Neural progenitor cell (in vitro differentiated cells): ENCODE measurements around the gene RNF144B. TPM values are rescaled to one million over a fixed set of nuclear protein-coding genes. Genes with fewer than 3 reads are reported as not detected.

Experiments
- DNase-seq: peaks from one replicate; pipeline ENCODE4 v3.0.0-alpha.2; 2016; ENCODE audit warnings: low spot score
- H2AFZ ChIP-seq: fragments of 200-600 bp; sonication (generic); replicated peaks from 2 replicates; pipeline ENCODE4 v1.6.1; 2016; ENCODE audit warnings: antibody characterized with exemption
- H3F3A ChIP-seq: fragments of 200-600 bp; sonication (generic); 2 replicates; pipeline ENCODE4 v1.6.1; 2016; ENCODE audit warnings: antibody characterized with exemption, low read depth
- H3K27ac ChIP-seq: fragments of 200-600 bp; sonication (generic); 2 replicates; pipeline ENCODE4 v1.5.1; 2016; ENCODE audit warnings: mild to moderate bottlenecking
- H3K27me3 ChIP-seq: fragments of 200-600 bp; sonication (generic); 2 replicates; pipeline ENCODE4 v1.6.1; 2016; ENCODE audit warnings: mild to moderate bottlenecking, moderate library complexity
- H3K36me3 ChIP-seq: fragments of 200-600 bp; sonication (generic); 2 replicates; pipeline ENCODE4 v1.5.1; 2016
- H3K4me1 ChIP-seq: fragments of 200-600 bp; sonication (generic); 2 replicates; pipeline ENCODE4 v1.6.1; 2016; ENCODE audit warnings: mixed run types
- H3K4me2 ChIP-seq: fragments of 200-600 bp; sonication (generic); 2 replicates; pipeline ENCODE4 v1.6.1; 2016
- H3K4me3 ChIP-seq: fragments of 200-600 bp; sonication (generic); 2 replicates; pipeline ENCODE4 v1.5.1; 2016
- H3K79me2 ChIP-seq: fragments of 200-600 bp; sonication (generic); 2 replicates; pipeline ENCODE4 v1.6.1; 2016; ENCODE audit warnings: low read depth
- H3K9ac ChIP-seq: fragments of 200-600 bp; sonication (generic); 2 replicates; pipeline ENCODE4 v1.6.1; 2016
- H3K9me3 ChIP-seq: fragments of 200-600 bp; sonication (generic); 2 replicates; pipeline ENCODE4 v1.5.1; 2016; ENCODE audit warnings: low read depth
- H4K20me1 ChIP-seq: fragments of 200-600 bp; sonication (generic); 2 replicates; pipeline ENCODE4 v1.6.1; 2016; ENCODE audit warnings: low read depth
- H3K27ac Mint-ChIP-seq: 3 replicates; pipeline ENCODE4 v1.8.0; 2021; ENCODE audit warnings: mixed read lengths
- H3K27me3 Mint-ChIP-seq: 2 replicates; pipeline ENCODE4 v1.8.0; 2022; ENCODE audit warnings: low read depth, mild to moderate bottlenecking, inconsistent platforms, moderate library complexity, mixed read lengths; ENCODE audit not compliant: insufficient read depth
- H3K36me3 Mint-ChIP-seq: 3 replicates; pipeline ENCODE4 v1.8.0; 2021; ENCODE audit warnings: mixed read lengths
- H3K4me1 Mint-ChIP-seq: 3 replicates; pipeline ENCODE4 v1.8.0; 2021; ENCODE audit warnings: mixed read lengths
- H3K4me3 Mint-ChIP-seq: 3 replicates; pipeline ENCODE4 v1.8.0; 2021; ENCODE audit warnings: mild to moderate bottlenecking, moderate library complexity, mixed read lengths
- H3K9me3 Mint-ChIP-seq: 3 replicates; pipeline ENCODE4 v1.8.0; 2020; ENCODE audit warnings: mixed read lengths
- EZH2 ChIP-seq: fragments of 200-600 bp; sonication (generic); IDR thresholded peaks from 2 replicates; pipeline ENCODE4 v1.6.1; 2017; ENCODE audit warnings: antibody characterized with exemption, mild to moderate bottlenecking, moderate library complexity
- EZH2phosphoT487 ChIP-seq: fragments of 200-600 bp; sonication (generic); IDR thresholded peaks from 2 replicates; pipeline ENCODE4 v1.6.1; 2017; ENCODE audit warnings: antibody characterized with exemption
- total RNA-seq: library from RNA; depleted of rRNA; stranded (reverse); fragments of >200 nt; gene quantifications from 2 replicates; pipeline ENCODE4 v1.2.3, GENCODE V29; 2015; ENCODE audit warnings: low replicate concordance
- TF ChIP-seq, protein P1 (sequence below): fragments of 200-600 bp; sonication (generic); IDR thresholded peaks from 2 replicates; pipeline ENCODE4 v1.5.1; 2017; ENCODE audit warnings: antibody characterized with exemption, mild to moderate bottlenecking

RNF144B gene
- total RNA-seq, 1 donor from 2014 or later, result 0.75 TPM

DNA sequence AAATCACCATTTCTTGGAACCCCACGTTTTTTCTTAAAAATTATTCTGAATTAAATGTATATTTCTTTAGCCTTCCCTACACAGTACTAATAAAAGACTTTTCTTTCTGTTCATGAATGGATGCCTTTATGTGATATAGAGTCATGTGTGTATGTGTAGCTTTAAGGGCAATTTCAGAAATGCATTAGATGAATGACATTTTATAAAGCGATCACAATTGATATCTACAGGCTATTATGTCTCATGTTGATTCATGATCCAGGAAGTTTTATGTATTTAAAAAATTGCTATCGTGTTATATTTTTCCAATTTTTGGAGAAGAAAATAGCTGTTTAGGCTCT is 81.3 kb downstream of the RNF144B start:
- Mint-ChIP-seq H3K4me1 (no peaks in the 10 kb centered on the region), H3K36me3 (no peaks in the 10 kb centered on the region), H3K27ac (no peak overlapping the region), H3K4me3 (no peak overlapping the region), H3K9me3 (no peaks in the 10 kb centered on the region), H3K27me3 (no peaks in the 10 kb centered on the region)
- H3K36me3 ChIP-seq, result no peaks in the 10 kb centered on the region
- H3K4me1 ChIP-seq, result no peaks in the 10 kb centered on the region
- no peaks in the 10 kb centered on the region for H3K79me2 ChIP-seq
- H4K20me1 ChIP-seq, result no peaks in the 10 kb centered on the region
- no peak overlapping the region for H2AFZ ChIP-seq
- H3K27ac ChIP-seq, result no peak overlapping the region
- TF ChIP-seq EZH2, result no peak
- TF ChIP-seq, protein P1, sequence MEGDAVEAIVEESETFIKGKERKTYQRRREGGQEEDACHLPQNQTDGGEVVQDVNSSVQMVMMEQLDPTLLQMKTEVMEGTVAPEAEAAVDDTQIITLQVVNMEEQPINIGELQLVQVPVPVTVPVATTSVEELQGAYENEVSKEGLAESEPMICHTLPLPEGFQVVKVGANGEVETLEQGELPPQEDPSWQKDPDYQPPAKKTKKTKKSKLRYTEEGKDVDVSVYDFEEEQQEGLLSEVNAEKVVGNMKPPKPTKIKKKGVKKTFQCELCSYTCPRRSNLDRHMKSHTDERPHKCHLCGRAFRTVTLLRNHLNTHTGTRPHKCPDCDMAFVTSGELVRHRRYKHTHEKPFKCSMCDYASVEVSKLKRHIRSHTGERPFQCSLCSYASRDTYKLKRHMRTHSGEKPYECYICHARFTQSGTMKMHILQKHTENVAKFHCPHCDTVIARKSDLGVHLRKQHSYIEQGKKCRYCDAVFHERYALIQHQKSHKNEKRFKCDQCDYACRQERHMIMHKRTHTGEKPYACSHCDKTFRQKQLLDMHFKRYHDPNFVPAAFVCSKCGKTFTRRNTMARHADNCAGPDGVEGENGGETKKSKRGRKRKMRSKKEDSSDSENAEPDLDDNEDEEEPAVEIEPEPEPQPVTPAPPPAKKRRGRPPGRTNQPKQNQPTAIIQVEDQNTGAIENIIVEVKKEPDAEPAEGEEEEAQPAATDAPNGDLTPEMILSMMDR, result no peak
- no peak for TF ChIP-seq EZH2phosphoT487
- H3F3A ChIP-seq, result no peaks in the 10 kb centered on the region
- no peak overlapping the region for H3K4me2 ChIP-seq
- no peak overlapping the region for H3K4me3 ChIP-seq
- DNase-seq, result no peak
- no peaks in the 10 kb centered on the region for H3K27me3 ChIP-seq
- H3K9me3 ChIP-seq, result no peaks in the 10 kb centered on the region
- H3K9ac ChIP-seq, result no peak overlapping the region

DNA sequence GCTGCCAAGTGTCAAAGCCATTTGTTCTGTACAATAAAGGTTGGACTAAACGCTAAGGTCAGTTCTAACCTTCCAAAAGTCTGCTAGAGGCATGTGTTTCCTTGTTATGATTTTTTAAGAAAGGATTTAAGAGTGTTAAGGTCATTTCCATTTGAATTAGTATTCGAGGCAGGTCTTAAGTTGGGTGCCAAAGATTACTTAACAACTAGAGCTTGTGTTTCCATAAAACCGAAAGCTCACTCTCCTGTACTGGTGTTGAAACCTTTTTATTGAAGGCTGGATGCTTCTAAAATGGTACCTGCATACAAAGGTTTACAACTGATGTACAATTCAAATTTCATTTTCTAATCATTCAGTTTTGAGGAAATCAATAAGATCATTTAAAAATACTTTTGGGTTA is 82.4 kb downstream of the RNF144B start:
- no peak for DNase-seq
- Mint-ChIP-seq H3K27me3 (no peaks in the 10 kb centered on the region), H3K9me3 (no peaks in the 10 kb centered on the region), H3K27ac (no peak overlapping the region), H3K4me1 (no peaks in the 10 kb centered on the region), H3K4me3 (no peak overlapping the region), H3K36me3 (no peaks in the 10 kb centered on the region)
- Histone ChIP-seq H4K20me1 (no peaks in the 10 kb centered on the region), H3K36me3 (no peaks in the 10 kb centered on the region), H3K4me3 (no peak overlapping the region), H2AFZ (no peak overlapping the region), H3K9ac (no peak overlapping the region), H3K27ac (no peak overlapping the region), H3K9me3 (no peaks in the 10 kb centered on the region), H3K79me2 (no peaks in the 10 kb centered on the region), H3K4me2 (no peak overlapping the region), H3K27me3 (no peaks in the 10 kb centered on the region), H3F3A (no peaks in the 10 kb centered on the region), H3K4me1 (no peaks in the 10 kb centered on the region)
- TF ChIP-seq, protein P1, result no peak
- TF ChIP-seq EZH2 (no peak), EZH2phosphoT487 (no peak)

DNA sequence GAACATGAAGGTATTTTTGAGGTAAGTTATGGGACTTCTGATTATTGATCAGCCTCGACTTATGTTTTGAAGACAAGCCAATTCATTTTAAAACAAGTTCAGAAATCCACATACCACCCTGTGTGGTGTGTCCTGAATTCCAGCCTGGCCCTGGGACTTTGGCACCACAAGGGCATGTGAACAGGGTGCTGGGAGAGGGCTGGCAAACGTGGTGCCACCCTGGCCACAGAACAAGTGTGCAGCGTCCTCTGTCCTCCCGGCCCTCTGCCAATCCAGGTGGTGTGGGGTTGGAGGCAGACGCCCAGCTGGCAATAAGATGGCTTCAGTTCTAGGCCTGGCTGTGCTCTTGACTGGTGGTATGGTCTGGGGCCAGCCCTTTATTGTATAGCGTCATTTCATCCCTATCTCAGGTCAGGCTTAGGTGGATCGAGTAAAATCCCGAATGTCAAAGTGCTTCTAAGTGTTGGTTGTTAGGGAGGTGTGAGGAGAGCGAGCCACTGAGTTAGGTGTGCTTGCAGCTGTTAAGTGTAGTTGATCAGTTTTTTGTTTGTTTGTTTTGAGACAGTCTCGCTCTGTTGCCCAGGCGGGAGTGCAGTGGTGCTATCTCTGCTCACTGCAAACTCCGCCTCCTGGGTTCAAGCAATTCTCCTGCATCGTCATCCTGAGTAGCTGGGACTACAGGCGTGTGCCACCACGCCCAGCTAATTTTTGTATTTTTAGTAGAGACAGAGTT is 84.2 kb downstream of the RNF144B start:
- no peak overlapping the region for H3K9ac ChIP-seq
- H3K4me2 ChIP-seq, result no peak overlapping the region
- H3K27me3 ChIP-seq, result no peaks in the 10 kb centered on the region
- no peaks in the 10 kb centered on the region for H3K36me3 ChIP-seq
- no peak overlapping the region for H3K4me3 ChIP-seq
- no peaks in the 10 kb centered on the region for H3K4me1 ChIP-seq
- TF ChIP-seq EZH2, result no peak
- TF ChIP-seq, protein P1, result no peak
- TF ChIP-seq EZH2phosphoT487, result no peak
- H4K20me1 ChIP-seq, result no peaks in the 10 kb centered on the region
- Mint-ChIP-seq H3K36me3 (no peaks in the 10 kb centered on the region), H3K4me1 (no peaks in the 10 kb centered on the region), H3K27ac (no peak overlapping the region), H3K4me3 (no peak overlapping the region), H3K27me3 (no peaks in the 10 kb centered on the region), H3K9me3 (no peaks in the 10 kb centered on the region)
- H3K79me2 ChIP-seq, result no peaks in the 10 kb centered on the region
- no peaks in the 10 kb centered on the region for H3F3A ChIP-seq
- no peaks in the 10 kb centered on the region for H3K9me3 ChIP-seq
- H2AFZ ChIP-seq, result no peak overlapping the region
- DNase-seq, result no peak
- H3K27ac ChIP-seq, result no peak overlapping the region
